HG03280 (cell line): ENCODE measurements around the gene SRI.
"Not testable (repeated sequence)": the region's sequence is repeated elsewhere in the genome, so short reads cannot be mapped to it uniquely, and the experiment has no call there.

Source experiments
- ATAC-seq: cut with Tn5 transposase; IDR thresholded peaks from one replicate; pipeline ENCODE4 v1.9.1; 2021; ENCODE audit warnings: mild to moderate bottlenecking, moderate library complexity; ENCODE audit not compliant: unreplicated experiment

The SRI gene

GRCh38 chr7:88184848-88185304 is 35.0 kb downstream of the SRI start:
- peak; percentile 86 for ATAC-seq

GRCh38 chr7:88183051-88183450 is 36.8 kb downstream of the SRI start:
- no peak for ATAC-seq

- no peak for ATAC-seq
Observed at GRCh38 chr7:88176190-88176589, 43.6 kb downstream of the SRI start.

GRCh38 chr7:88172842-88173241 is 47.0 kb downstream of the SRI start:
- ATAC-seq, result no peak

GRCh38 chr7:88169717-88170320 is 50.0 kb downstream of the SRI start:
- ATAC-seq, result no peak

GRCh38 chr7:88167721-88168120 is 52.1 kb downstream of the SRI start:
- no peak for ATAC-seq

GRCh38 chr7:88167223-88167622 is 52.6 kb downstream of the SRI start:
- ATAC-seq, result no peak

GRCh38 chr7:88165697-88166096 is 54.1 kb downstream of the SRI start:
- no peak for ATAC-seq

- ATAC-seq, result not testable (repeated sequence)
Observed at GRCh38 chr7:88159741-88160140, 60.1 kb downstream of the SRI start.

- no peak for ATAC-seq
Observed at GRCh38 chr7:88156356-88156755, 63.5 kb downstream of the SRI start.

GRCh38 chr7:88155756-88156155 is 64.1 kb downstream of the SRI start:
- ATAC-seq, result no peak
